Prostate gland (tissue), 2 donors: ENCODE measurements around the gene WDR82.

Experiments used
- POLR2A ChIP-seq: fragments of 450-650 bp; IDR thresholded peaks from one replicate; pipeline ENCODE4 v1.6.1; 2016; ENCODE audit warnings: antibody characterized with exemption, mild to moderate bottlenecking
- TF ChIP-seq, protein P1 (sequence below), 4 experiments: fragments of 200-600 bp in 2 of 4; fragments of 450-650 bp in 2 of 4; sonication (generic) in 2 of 4; IDR thresholded peaks; 1 replicate in 3 of 4; 2 replicates in 1 of 4; pipeline ENCODE4 v1.5.1; 2016 to 2019; ENCODE audit warnings: antibody characterized with exemption in 4 of 4, mild to moderate bottlenecking in 2 of 4, moderate library complexity in 2 of 4

GRCh38 chr3:52259448-52259847 is 19.0 kb downstream of the WDR82 start:
- TF ChIP-seq, protein P1, sequence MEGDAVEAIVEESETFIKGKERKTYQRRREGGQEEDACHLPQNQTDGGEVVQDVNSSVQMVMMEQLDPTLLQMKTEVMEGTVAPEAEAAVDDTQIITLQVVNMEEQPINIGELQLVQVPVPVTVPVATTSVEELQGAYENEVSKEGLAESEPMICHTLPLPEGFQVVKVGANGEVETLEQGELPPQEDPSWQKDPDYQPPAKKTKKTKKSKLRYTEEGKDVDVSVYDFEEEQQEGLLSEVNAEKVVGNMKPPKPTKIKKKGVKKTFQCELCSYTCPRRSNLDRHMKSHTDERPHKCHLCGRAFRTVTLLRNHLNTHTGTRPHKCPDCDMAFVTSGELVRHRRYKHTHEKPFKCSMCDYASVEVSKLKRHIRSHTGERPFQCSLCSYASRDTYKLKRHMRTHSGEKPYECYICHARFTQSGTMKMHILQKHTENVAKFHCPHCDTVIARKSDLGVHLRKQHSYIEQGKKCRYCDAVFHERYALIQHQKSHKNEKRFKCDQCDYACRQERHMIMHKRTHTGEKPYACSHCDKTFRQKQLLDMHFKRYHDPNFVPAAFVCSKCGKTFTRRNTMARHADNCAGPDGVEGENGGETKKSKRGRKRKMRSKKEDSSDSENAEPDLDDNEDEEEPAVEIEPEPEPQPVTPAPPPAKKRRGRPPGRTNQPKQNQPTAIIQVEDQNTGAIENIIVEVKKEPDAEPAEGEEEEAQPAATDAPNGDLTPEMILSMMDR (IDR thresholded peaks at IDR 0.05) = no peak
- TF ChIP-seq POLR2A = no peak
